ENCODE measurements around the gene SPCS3. TPM values are rescaled to one million over a fixed set of nuclear protein-coding genes. Genes with fewer than 3 reads are reported as not detected.
"Not testable (repeated sequence)": the region's sequence is repeated elsewhere in the genome, so short reads cannot be mapped to it uniquely, and the experiment has no call there.

Gene SPCS3
- total and polyA plus RNA-seq, 2 of the 13 experiments (the other 11 are each of a cell fraction or from before 2014, with no cell fraction given) = 26.3 to 57.0 TPM

DNA sequence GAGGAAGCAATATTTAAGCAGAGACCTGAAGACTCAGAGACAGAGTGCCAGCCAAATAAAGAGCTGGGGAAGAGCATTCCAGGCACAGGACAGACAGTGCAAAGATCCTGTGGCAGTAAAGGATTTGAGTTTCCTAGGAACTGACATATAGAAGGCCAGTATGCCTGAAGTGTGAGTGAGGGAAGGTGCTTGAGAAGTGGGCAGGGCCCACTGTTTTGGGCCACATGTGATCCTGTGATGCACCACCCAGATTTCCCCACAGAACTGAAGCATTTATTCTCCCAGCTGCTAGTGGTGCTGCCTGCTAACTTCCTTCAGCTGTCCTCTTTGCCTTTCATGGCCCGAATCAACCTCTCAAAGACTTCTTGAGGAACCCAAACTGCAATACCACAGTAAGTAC, 26.8 kb upstream of the SPCS3 start (continued):
- TF ChIP-seq, protein P1, sequence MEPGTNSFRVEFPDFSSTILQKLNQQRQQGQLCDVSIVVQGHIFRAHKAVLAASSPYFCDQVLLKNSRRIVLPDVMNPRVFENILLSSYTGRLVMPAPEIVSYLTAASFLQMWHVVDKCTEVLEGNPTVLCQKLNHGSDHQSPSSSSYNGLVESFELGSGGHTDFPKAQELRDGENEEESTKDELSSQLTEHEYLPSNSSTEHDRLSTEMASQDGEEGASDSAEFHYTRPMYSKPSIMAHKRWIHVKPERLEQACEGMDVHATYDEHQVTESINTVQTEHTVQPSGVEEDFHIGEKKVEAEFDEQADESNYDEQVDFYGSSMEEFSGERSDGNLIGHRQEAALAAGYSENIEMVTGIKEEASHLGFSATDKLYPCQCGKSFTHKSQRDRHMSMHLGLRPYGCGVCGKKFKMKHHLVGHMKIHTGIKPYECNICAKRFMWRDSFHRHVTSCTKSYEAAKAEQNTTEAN (CRISPR knock-in tag; conservative IDR thresholded peaks at IDR 0.05) = no peak

DNA sequence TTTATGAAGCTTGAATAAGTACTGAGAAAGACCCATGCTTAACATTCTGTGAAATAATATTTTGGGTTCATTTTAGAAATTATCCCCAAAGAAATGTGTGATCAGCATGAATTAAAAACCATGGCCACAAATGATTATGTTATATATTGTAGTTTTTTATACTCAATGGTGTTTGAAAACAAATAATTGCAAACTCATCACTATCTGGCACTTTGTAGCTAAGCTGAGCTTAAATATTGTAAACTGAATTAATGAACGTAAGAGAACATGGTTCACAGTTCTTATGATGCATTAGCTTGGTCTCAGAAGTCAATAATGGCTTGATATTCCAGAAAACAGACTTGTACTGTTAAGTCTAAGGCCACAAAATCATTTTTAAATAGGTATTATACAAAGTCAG, 26.1 kb upstream of the SPCS3 start:
- H3K9ac ChIP-seq (ENCODE audit: insufficient read depth, low read depth, low read length) = no peak overlapping the region
- POLR2A ChIA-PET = no interaction called here
- intact Hi-C loops (cut with micrococcal nuclease; ENCODE audit: unreplicated experiment) = no loop called here
- H3K4me3 ChIP-seq (replicated peaks in 1 of 3; ENCODE audit: insufficient read depth in 1 of 3, low read depth in 2 of 3, low read length in 3 of 3) = no peak overlapping the region
- H3K79me2 ChIP-seq (ENCODE audit: insufficient read depth, low read length) = no peaks in the 10 kb centered on the region
- 45% methylated on average over 1 of the region's 1 CpG for WGBS (ENCODE audit: low lambda C conversion rate)
- H3K27ac ChIP-seq (ENCODE audit: extremely low read length, insufficient read depth, low read length) = no peak overlapping the region
- no peaks in the 10 kb centered on the region for H3K36me3 ChIP-seq (replicated peaks in 1 of 2; ENCODE audit: control insufficient read depth in 1 of 2, insufficient read depth in 2 of 2, low read length in 2 of 2)
- H3K27me3 ChIP-seq (ENCODE audit: control insufficient read depth in 1 of 2, insufficient read depth in 2 of 2, low read length in 2 of 2) = no peaks in the 10 kb centered on the region
- H3K4me1 ChIP-seq (ENCODE audit: insufficient read depth, low read length) = no peaks in the 10 kb centered on the region
- no peaks in the 10 kb centered on the region for H3K9me3 ChIP-seq (ENCODE audit: low read length)
- TF ChIP-seq MAFF (IDR thresholded peaks at IDR 0.05; ENCODE audit: low read depth, low read length) (peak; percentile 78), ZFP82 (CRISPR knock-in tag; IDR thresholded peaks at IDR 0.05; ENCODE audit: borderline replicate concordance) (no peak), MAFK (conservative IDR thresholded peaks at IDR 0.05 in 1 of 2, IDR thresholded peaks at IDR 0.05 in 1 of 2; ENCODE audit: low read length in 2 of 2) (peak; percentile 78 to 82), ATF7-NPFF (CRISPR knock-in tag; IDR thresholded peaks at IDR 0.05; ENCODE audit: low read depth) (no peak)
- TF ChIP-seq, protein P2, sequence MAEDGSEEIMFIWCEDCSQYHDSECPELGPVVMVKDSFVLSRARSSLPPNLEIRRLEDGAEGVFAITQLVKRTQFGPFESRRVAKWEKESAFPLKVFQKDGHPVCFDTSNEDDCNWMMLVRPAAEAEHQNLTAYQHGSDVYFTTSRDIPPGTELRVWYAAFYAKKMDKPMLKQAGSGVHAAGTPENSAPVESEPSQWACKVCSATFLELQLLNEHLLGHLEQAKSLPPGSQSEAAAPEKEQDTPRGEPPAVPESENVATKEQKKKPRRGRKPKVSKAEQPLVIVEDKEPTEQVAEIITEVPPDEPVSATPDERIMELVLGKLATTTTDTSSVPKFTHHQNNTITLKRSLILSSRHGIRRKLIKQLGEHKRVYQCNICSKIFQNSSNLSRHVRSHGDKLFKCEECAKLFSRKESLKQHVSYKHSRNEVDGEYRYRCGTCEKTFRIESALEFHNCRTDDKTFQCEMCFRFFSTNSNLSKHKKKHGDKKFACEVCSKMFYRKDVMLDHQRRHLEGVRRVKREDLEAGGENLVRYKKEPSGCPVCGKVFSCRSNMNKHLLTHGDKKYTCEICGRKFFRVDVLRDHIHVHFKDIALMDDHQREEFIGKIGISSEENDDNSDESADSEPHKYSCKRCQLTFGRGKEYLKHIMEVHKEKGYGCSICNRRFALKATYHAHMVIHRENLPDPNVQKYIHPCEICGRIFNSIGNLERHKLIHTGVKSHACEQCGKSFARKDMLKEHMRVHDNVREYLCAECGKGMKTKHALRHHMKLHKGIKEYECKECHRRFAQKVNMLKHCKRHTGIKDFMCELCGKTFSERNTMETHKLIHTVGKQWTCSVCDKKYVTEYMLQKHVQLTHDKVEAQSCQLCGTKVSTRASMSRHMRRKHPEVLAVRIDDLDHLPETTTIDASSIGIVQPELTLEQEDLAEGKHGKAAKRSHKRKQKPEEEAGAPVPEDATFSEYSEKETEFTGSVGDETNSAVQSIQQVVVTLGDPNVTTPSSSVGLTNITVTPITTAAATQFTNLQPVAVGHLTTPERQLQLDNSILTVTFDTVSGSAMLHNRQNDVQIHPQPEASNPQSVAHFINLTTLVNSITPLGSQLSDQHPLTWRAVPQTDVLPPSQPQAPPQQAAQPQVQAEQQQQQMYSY (CRISPR knock-in tag; IDR thresholded peaks at IDR 0.05) = no peak
- FAIRE-seq (no peak), DNase-seq (ENCODE audit: low spot score) (no peak), ATAC-seq (no peak)
- BruUV-seq (replicated peaks) = no TSS peak
- H2AFZ ChIP-seq (ENCODE audit: low read length) = no peak overlapping the region
- in situ Hi-C loops (cut with HindIII; ENCODE audit: extremely low pct_ligation_motif_present, low pct_unique_long_range_greater_than_20kb) = no loop called here
- CTCF ChIA-PET (ENCODE audit: low intra/inter-chr PET ratio, low total read pairs) = no interaction called here
- H3K4me2 ChIP-seq (ENCODE audit: low read depth, low read length) = no peak overlapping the region
- H4K20me1 ChIP-seq (ENCODE audit: insufficient read depth, low read length) = no peaks in the 10 kb centered on the region

DNA sequence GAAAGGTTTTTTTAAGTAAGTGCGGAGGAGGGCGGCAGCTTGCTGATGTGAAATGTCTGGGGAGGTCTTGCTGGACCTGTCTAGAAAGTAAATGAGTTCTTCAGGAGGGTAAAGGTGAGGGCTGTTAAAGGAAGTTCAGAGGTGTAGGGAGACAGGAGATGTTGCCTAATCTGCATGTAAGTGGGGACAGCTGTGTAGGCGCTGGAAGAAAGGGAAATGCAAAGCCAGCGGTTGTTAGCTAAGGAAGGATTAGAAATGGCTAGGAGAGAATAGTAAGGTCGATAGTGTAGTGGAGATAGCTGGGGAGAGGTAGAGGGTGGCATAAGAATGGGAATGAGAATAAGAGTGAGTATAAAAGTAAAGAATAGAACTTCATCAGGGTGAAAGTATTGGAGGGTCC, 23.9 kb upstream of the SPCS3 start:
- BruUV-seq (replicated peaks); H3K4me1 ChIP-seq (ENCODE audit: insufficient read depth, low read length); H2AFZ ChIP-seq (ENCODE audit: low read length); H3K9me3 ChIP-seq (ENCODE audit: low read length); H3K27ac ChIP-seq (ENCODE audit: extremely low read length, insufficient read depth, low read length); CTCF ChIA-PET (ENCODE audit: low intra/inter-chr PET ratio, low total read pairs); ATAC-seq; H3K9ac ChIP-seq (ENCODE audit: insufficient read depth, low read depth, low read length); H3K4me3 ChIP-seq (replicated peaks in 1 of 3; ENCODE audit: insufficient read depth in 1 of 3, low read depth in 2 of 3, low read length in 3 of 3); FAIRE-seq; H3K27me3 ChIP-seq (ENCODE audit: control insufficient read depth in 1 of 2, insufficient read depth in 2 of 2, low read length in 2 of 2); H3K4me2 ChIP-seq (ENCODE audit: low read depth, low read length); H3K36me3 ChIP-seq (replicated peaks in 1 of 2; ENCODE audit: control insufficient read depth in 1 of 2, insufficient read depth in 2 of 2, low read length in 2 of 2); intact Hi-C loops (cut with micrococcal nuclease; ENCODE audit: unreplicated experiment); in situ Hi-C loops (cut with HindIII; ENCODE audit: extremely low pct_ligation_motif_present, low pct_unique_long_range_greater_than_20kb); H3K79me2 ChIP-seq (ENCODE audit: insufficient read depth, low read length); H4K20me1 ChIP-seq (ENCODE audit: insufficient read depth, low read length); POLR2A ChIA-PET; DNase-seq (ENCODE audit: low spot score): not testable (repeated sequence)
- whole genome bisulfite sequencing (ENCODE audit: low lambda C conversion rate) = 23% methylated on average over 5 of the region's 5 CpGs

Measured in HepG2 (cell line).